Lower leg skin (tissue), 4 donors: ENCODE results near the gene ZBTB16. TPM values are rescaled to one million over a fixed set of nuclear protein-coding genes. Genes with fewer than 3 reads are reported as not detected.

Source experiments
- DNase-seq, 2 donors: peaks; one replicate each; pipeline ENCODE4 v3.0.0-alpha.2; 2019; ENCODE audit warnings: low spot score in 2 of 2
- H3K4me3 ChIP-seq: fragments of 200-600 bp; sonication (generic); 2 replicates; pipeline ENCODE4 v1.5.1; 2017; ENCODE audit warnings: mild to moderate bottlenecking, low read depth; ENCODE audit not compliant: poor library complexity, severe bottlenecking
- CTCF ChIP-seq, 3 donors: fragments of 450-650 bp; IDR thresholded peaks; one replicate each; pipeline ENCODE4 v1.5.1; 2016; ENCODE audit warnings: antibody characterized with exemption in 3 of 3, mild to moderate bottlenecking in 3 of 3, moderate library complexity in 2 of 3
- POLR2A ChIP-seq, 2 donors: fragments of 450-650 bp; IDR thresholded peaks; one replicate each; pipeline ENCODE4 v1.6.1; 2016 to 2017; ENCODE audit warnings: antibody characterized with exemption in 2 of 2, mild to moderate bottlenecking in 1 of 2, moderate library complexity in 1 of 2
- WGBS, 2 donors: methylation state at CpG; one replicate each; pipeline ENCODE4 v1.1.5; 2018; 5-methylcytosine and 5-hydroxymethylcytosine counted together
- intact Hi-C: fragments of 100-400 bp; cut with DNase I; formaldehyde crosslinking; loops from one replicate; pipeline ENCODE4 v1.15.0; 2023; ENCODE audit warnings: low total_unique reads
- total RNA-seq, 4 donors: library from RNA; depleted of rRNA; stranded (reverse); fragments of >200 nt; gene quantifications; one replicate each; pipeline ENCODE4 v1.1.0, GENCODE V29; 2016

Gene ZBTB16
- total RNA-seq, 4 donors from 2014 or later: 167 to 369 (median 233) TPM

DNA sequence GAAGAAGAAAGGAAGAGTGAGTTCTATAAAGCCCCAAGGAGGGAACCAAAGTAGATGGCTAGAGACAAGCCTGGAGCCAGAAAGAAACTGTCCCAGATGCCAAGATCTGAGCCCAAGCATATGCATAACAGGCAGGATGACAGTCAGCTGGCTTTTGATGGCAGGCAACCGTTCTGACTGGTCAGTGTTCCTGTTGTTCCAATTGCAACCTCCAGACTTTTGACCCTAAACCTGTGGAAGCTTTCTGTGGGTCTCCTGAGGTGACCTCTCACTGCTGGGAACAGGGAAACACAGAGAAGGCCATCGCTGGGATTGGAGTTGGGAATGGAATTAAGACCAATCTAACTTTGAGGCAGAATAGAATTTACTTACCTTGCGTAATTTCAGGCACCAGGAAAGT, 215.1 kb downstream of the ZBTB16 start:
- DNase-seq: peak in 1 of 2 donors; percentile 8
- intact Hi-C loops: no loop called here
- TF ChIP-seq CTCF (IDR thresholded peaks at IDR 0.05) (no peak), POLR2A (IDR thresholded peaks at IDR 0.05) (no peak)
- 64 to 71% methylated on average over 3 of the region's 3 CpGs for WGBS, 2 donors
- no peak overlapping the region for H3K4me3 ChIP-seq

- no peak for DNase-seq
- TF ChIP-seq CTCF (IDR thresholded peaks at IDR 0.05) (no peak), POLR2A (IDR thresholded peaks at IDR 0.05) (no peak)
- no peak overlapping the region for H3K4me3 ChIP-seq
- 46 to 70% methylated on average over 3 of the region's 3 CpGs for WGBS, 2 donors
- intact Hi-C loops: no loop called here
These were observed 215.8 kb downstream of the ZBTB16 start for GRCh38 chr11:114275280-114275679.

DNA sequence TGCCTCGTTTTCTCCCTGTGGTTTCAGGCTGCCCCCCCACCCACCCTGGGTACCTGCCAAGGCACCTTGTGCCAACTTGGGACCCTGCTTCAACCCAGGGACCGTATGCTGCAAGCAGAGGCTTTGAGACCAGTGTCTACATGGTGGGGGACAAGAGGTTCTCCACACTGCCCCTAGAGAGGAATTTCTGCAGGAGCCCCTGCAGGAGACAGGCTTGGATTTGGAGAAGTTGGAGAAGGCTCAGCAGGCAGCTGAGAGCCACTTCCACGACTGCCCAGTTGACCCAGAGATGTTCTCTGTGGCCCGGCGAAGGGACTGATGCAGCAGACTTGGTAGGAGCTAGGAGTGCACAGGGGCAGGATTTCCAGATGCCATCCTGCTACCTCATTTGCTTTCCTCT, 216.6 kb downstream of the ZBTB16 start:
- DNase-seq: peak in 1 of 2 donors; percentile 5
- 68 to 75% methylated on average over 5 of the region's 5 CpGs for WGBS, 2 donors
- TF ChIP-seq POLR2A (IDR thresholded peaks at IDR 0.05): no peak
- H3K4me3 ChIP-seq: no peak overlapping the region
- intact Hi-C loops: no loop called here

GRCh38 chr11:114277637-114278341, 218.3 kb downstream of the ZBTB16 start:
- TF ChIP-seq POLR2A (IDR thresholded peaks at IDR 0.05) (no peak), CTCF (IDR thresholded peaks at IDR 0.05) (no peak)
- 80 to 86% methylated on average over 11 of the region's 11 CpGs for WGBS, 2 donors
- no peak for DNase-seq
- intact Hi-C loops: no loop called here
- H3K4me3 ChIP-seq: no peak overlapping the region

DNA sequence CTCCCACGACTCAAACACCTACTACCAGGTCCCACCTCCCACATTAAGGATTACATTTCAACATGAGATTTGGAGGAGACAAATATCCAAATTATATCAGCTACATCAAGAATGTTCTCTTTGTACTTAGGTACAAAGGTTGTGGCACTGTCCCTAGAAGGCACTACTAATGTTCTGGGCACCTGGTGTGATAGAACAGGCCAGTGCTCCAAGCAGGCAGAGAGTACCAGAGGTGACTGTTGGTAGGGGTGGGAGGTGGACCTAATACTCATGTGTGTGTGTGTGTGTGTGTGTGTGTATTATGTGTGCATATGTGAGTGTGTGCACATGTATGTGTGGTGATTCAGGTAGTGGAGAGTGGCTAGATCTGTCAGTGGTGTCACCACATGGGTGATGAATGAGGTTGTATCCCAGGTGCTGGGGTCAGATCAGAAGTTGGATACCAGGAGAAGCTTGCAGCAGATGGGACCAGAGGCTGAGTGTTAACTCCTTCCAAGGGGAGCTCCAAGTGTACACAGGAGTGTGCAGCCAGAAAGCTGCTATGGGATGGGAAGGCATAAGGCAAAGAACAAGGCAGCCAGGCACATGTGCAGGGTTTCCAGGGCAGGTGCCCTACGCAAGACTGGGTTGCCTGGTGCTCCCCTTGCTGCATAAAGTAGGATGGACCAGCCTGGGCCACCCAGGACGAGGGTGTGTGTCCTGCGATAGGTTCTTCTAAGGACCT, 219.0 kb downstream of the ZBTB16 start:
- no peak overlapping the region for H3K4me3 ChIP-seq
- WGBS, 2 donors: 80 to 88% methylated on average over 4 of the region's 4 CpGs
- TF ChIP-seq POLR2A (IDR thresholded peaks at IDR 0.05): no peak
- no peak for TF ChIP-seq CTCF (IDR thresholded peaks at IDR 0.05)
- no peak for DNase-seq
- intact Hi-C loops: no loop called here

DNA sequence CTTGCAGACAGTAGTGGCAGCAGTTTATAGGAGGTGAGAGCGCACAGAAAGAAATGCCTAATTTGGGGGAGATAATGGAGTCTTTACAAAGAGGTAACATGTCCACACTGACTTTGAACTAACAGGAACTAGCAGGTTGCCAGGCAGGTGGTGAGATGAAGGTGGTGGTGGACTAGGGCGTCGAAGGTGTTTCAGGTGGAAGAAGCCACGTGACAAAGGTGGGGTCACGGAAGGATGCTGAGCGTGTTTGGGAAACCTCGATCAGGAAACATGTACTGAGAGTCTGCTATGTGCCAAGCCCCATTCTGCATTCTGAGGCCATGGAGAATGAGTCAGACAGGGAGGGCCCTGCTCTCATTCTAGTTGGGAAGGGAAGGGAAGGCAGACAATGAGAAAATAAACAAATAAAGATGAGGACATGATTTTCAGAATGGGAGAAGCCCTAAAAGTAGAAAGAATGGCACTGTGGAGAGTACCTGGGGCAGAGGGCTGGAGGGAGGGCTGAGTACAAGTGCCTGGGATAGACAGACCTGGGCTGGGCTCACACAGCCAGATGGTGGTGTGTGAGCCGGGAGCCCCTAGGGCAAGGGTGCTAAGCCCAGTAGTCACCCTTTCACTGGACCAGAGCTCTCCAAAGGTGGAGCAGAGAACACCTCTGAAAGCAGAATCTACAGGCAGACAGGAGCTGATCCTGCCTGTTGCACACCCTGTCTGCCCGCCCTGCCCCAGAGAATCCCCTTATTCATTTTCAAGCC, 220.5 kb downstream of the ZBTB16 start:
- intact Hi-C loops: no loop called here
- no peak for DNase-seq
- WGBS, 2 donors: 42 to 46% methylated on average over 9 of the region's 9 CpGs
- TF ChIP-seq POLR2A (IDR thresholded peaks at IDR 0.05): no peak
- TF ChIP-seq CTCF (IDR thresholded peaks at IDR 0.05): no peak
- no peak overlapping the region for H3K4me3 ChIP-seq
